Neuronal stem cell (in vitro differentiated cells): Measurements from ENCODE around the gene SDHB.

Experiments
- DNase-seq: peaks from one replicate; pipeline ENCODE4 v3.0.0-alpha.2; 2013; ENCODE audit warnings: low spot score
- H2AFZ ChIP-seq: one replicate; pipeline ENCODE4 v1.6.1; 2013; ENCODE audit warnings: mild to moderate bottlenecking, low read length, inconsistent platforms
- H2AK5ac ChIP-seq: 2 replicates; pipeline ENCODE4 v1.6.1; 2013; ENCODE audit warnings: low read depth, mild to moderate bottlenecking, inconsistent platforms, low read length, moderate library complexity, mixed read lengths
- H2BK120ac ChIP-seq: 2 replicates; pipeline ENCODE4 v1.6.1; 2013; ENCODE audit warnings: low read depth, mild to moderate bottlenecking, inconsistent platforms, low read length, moderate library complexity, mixed read lengths
- H2BK12ac ChIP-seq: one replicate; pipeline ENCODE4 v1.6.1; 2013; ENCODE audit warnings: low read length, inconsistent platforms
- H2BK15ac ChIP-seq: 2 replicates; pipeline ENCODE4 v1.6.1; 2013; ENCODE audit warnings: mild to moderate bottlenecking, low read length, inconsistent platforms, mixed read lengths
- H2BK5ac ChIP-seq: one replicate; pipeline ENCODE4 v1.6.1; 2013; ENCODE audit warnings: inconsistent platforms, mild to moderate bottlenecking, low read length, moderate library complexity
- H3K14ac ChIP-seq: one replicate; pipeline ENCODE4 v1.6.1; 2013; ENCODE audit warnings: low read length, inconsistent platforms
- H3K18ac ChIP-seq: 2 replicates; pipeline ENCODE4 v1.6.1; 2013; ENCODE audit warnings: low read length, inconsistent platforms
- H3K23ac ChIP-seq: 2 replicates; pipeline ENCODE4 v1.6.1; 2013; ENCODE audit warnings: low read depth, mild to moderate bottlenecking, mixed read lengths, low read length, inconsistent platforms; ENCODE audit not compliant: poor library complexity
- H3K27ac ChIP-seq: replicated peaks from 3 replicates; pipeline ENCODE4 v1.5.1; 2013; ENCODE audit warnings: low read length, inconsistent platforms
- H3K27me3 ChIP-seq, 3 experiments: 2 replicates each; pipeline ENCODE4 v1.6.1; 2013; ENCODE audit warnings: low read length in 3 of 3, mild to moderate bottlenecking in 2 of 3, inconsistent platforms in 1 of 3, low read depth in 1 of 3, mixed read lengths in 1 of 3, moderate library complexity in 1 of 3; ENCODE audit not compliant: control insufficient read depth in 3 of 3, insufficient read depth in 3 of 3
- H3K36me3 ChIP-seq, 2 donors: replicated peaks in 1 of 2; 2 replicates each; pipeline ENCODE4 v1.6.1; 2013; ENCODE audit warnings: low read length in 2 of 2; ENCODE audit not compliant: control insufficient read depth in 2 of 2, insufficient read depth in 2 of 2
- H3K4ac ChIP-seq: 2 replicates; pipeline ENCODE4 v1.6.1; 2013; ENCODE audit warnings: inconsistent platforms, mild to moderate bottlenecking, low read length, moderate library complexity
- H3K4me1 ChIP-seq, 2 donors: 1 replicate in 1 of 2; 2 replicates in 1 of 2; pipeline ENCODE4 v1.6.1; 2013; ENCODE audit warnings: low read length in 2 of 2, low read depth in 1 of 2; ENCODE audit not compliant: control insufficient read depth in 2 of 2, insufficient read depth in 1 of 2
- H3K4me2 ChIP-seq: one replicate; pipeline ENCODE4 v1.6.1; 2013; ENCODE audit warnings: mild to moderate bottlenecking, low read length, inconsistent platforms; ENCODE audit not compliant: insufficient read depth, poor library complexity, severe bottlenecking
- H3K4me3 ChIP-seq, 2 donors: 2 replicates each; pipeline ENCODE4 v1.5.1; 2013; ENCODE audit warnings: low read length in 2 of 2, mild to moderate bottlenecking in 2 of 2, inconsistent platforms in 1 of 2, moderate library complexity in 1 of 2
- H3K79me1 ChIP-seq: one replicate; pipeline ENCODE4 v1.6.1; 2013; ENCODE audit warnings: low read depth, mild to moderate bottlenecking, inconsistent platforms, low read length, moderate library complexity
- H3K9ac ChIP-seq: one replicate; pipeline ENCODE4 v1.6.1; 2013; ENCODE audit warnings: mild to moderate bottlenecking, low read depth, low read length, inconsistent platforms; ENCODE audit not compliant: poor library complexity
- H3K9me3 ChIP-seq, 2 donors: replicated peaks in 1 of 2; 2 replicates each; pipeline versions ENCODE3 to v1.6.1; 2013; ENCODE audit warnings: low read length in 2 of 2, mild to moderate bottlenecking in 2 of 2, inconsistent platforms in 1 of 2, low read depth in 1 of 2, mixed read lengths in 1 of 2, moderate library complexity in 1 of 2; ENCODE audit not compliant: control insufficient read depth in 2 of 2, insufficient read depth in 1 of 2
- H4K8ac ChIP-seq: one replicate; pipeline ENCODE4 v1.6.1; 2013; ENCODE audit warnings: low read depth, mild to moderate bottlenecking, inconsistent platforms, low read length, moderate library complexity
- H4K91ac ChIP-seq: one replicate; pipeline ENCODE4 v1.6.1; 2013; ENCODE audit warnings: low read length, low read depth, mild to moderate bottlenecking, inconsistent platforms; ENCODE audit not compliant: poor library complexity
- WGBS, 2 donors: extraction: QIAGEN DNeasy Blood & Tissue Kit; methylation state at CpG; one replicate each; pipeline ENCODE4 v1.1.7; 2013; ENCODE audit warnings: missing lambda C conversion rate in 2 of 2, mixed read lengths in 1 of 2; ENCODE audit not compliant: insufficient read length in 2 of 2, insufficient replicate concordance in 1 of 2; ENCODE audit errors: extremely low coverage in 2 of 2; 5-methylcytosine and 5-hydroxymethylcytosine counted together

Gene SDHB

GRCh38 chr1:17098446-17099317 lies 44.9 kb upstream of the SDHB start:
- no CpG with 5 or more reads among the region's 13 CpGs for WGBS, 2 donors
- no peak for DNase-seq

DNA sequence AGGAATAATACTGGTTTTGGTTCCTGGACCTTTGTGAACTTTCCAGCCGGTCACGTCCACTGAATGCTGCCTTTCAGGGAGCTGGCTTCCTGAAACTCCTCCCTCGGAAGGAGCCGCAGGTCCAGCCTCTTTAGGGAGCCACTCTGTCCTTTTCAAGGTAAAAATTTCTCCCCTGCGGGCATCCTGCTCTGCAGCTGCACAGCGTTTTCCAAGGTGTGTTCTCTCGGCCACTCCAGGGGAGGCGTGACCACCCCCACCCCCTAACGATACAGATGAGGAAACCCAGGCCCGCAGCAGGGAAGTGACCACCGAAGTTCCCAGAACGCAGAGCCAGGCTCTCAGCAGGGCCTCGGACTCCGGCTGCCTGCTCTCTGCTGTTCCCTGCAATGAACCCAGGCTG lies 44.0 kb upstream of the SDHB start:
- peaks cover 0 to 19% of the 10 kb centered on the region in 2 donors for H3K4me1 ChIP-seq
- no peak overlapping the region for H4K8ac ChIP-seq
- no peak overlapping the region for H3K14ac ChIP-seq
- no peak for DNase-seq
- peak overlapping the region; percentile 15 for H2AFZ ChIP-seq
- no peak overlapping the region for H3K4me3 ChIP-seq
- no peak overlapping the region for H2BK15ac ChIP-seq
- H3K4ac ChIP-seq: no peak overlapping the region
- no peak overlapping the region for H3K23ac ChIP-seq
- H3K27me3 ChIP-seq: peaks cover 0 to 47% (median 0%) of the 10 kb centered on the region in 3 experiments
- no peak overlapping the region for H3K9ac ChIP-seq
- no peak overlapping the region for H3K18ac ChIP-seq
- no peaks in the 10 kb centered on the region for H3K79me1 ChIP-seq
- H3K4me2 ChIP-seq: no peak overlapping the region
- H3K27ac ChIP-seq: no peak overlapping the region
- no peaks in the 10 kb centered on the region for H3K36me3 ChIP-seq
- no peak overlapping the region for H4K91ac ChIP-seq
- no peak overlapping the region for H2BK12ac ChIP-seq
- peaks cover 0 to 2% of the 10 kb centered on the region in 2 donors for H3K9me3 ChIP-seq
- H2BK5ac ChIP-seq: peak overlapping the region; percentile 47
- no CpG with 5 or more reads among the region's 14 CpGs for WGBS, 2 donors
- no peak overlapping the region for H2AK5ac ChIP-seq
- no peak overlapping the region for H2BK120ac ChIP-seq

More at GRCh38 chr1:17098446-17099317, 44.9 kb upstream of the SDHB start:
- Histone ChIP-seq H4K8ac (no peak overlapping the region), H2AK5ac (no peak overlapping the region), H3K27me3 (peaks cover 0 to 52% (median 0%) of the 10 kb centered on the region in 3 experiments), H4K91ac (no peak overlapping the region), H3K18ac (peak overlapping the region; percentile 31), H3K4me3 (no peak overlapping the region), H3K9ac (no peak overlapping the region), H2BK120ac (no peak overlapping the region), H3K4me1 (peaks cover 0 to 19% of the 10 kb centered on the region in 2 donors), H2AFZ (no peak overlapping the region), H3K9me3 (no peaks in the 10 kb centered on the region), H3K14ac (no peak overlapping the region), H2BK5ac (peak overlapping the region; percentile 7), H3K79me1 (no peaks in the 10 kb centered on the region), H3K4ac (no peak overlapping the region), H2BK15ac (no peak overlapping the region), H2BK12ac (no peak overlapping the region), H3K23ac (no peak overlapping the region), H3K27ac (no peak overlapping the region), H3K36me3 (no peaks in the 10 kb centered on the region), H3K4me2 (no peak overlapping the region)

- Histone ChIP-seq H2BK12ac (no peak overlapping the region), H2BK15ac (no peak overlapping the region), H3K9ac (no peak overlapping the region), H3K27me3 (peaks cover 0 to 47% (median 0%) of the 10 kb centered on the region in 3 experiments), H4K8ac (no peak overlapping the region), H3K36me3 (no peaks in the 10 kb centered on the region), H2BK120ac (no peak overlapping the region), H3K14ac (no peak overlapping the region), H3K18ac (peak overlapping the region; percentile 2), H2BK5ac (peak overlapping the region; percentile 47), H3K4me3 (no peak overlapping the region), H3K27ac (no peak overlapping the region), H3K4ac (no peak overlapping the region), H3K4me1 (peaks cover 0 to 19% of the 10 kb centered on the region in 2 donors), H2AK5ac (no peak overlapping the region), H3K9me3 (peaks cover 0 to 2% of the 10 kb centered on the region in 2 donors), H3K23ac (no peak overlapping the region), H2AFZ (no peak overlapping the region), H4K91ac (no peak overlapping the region), H3K4me2 (no peak overlapping the region), H3K79me1 (no peaks in the 10 kb centered on the region)
- DNase-seq: no peak
- WGBS, 2 donors: no CpG with 5 or more reads among the region's 8 CpGs
Measured at GRCh38 chr1:17097147-17097546, 43.3 kb upstream of the SDHB start.

DNA sequence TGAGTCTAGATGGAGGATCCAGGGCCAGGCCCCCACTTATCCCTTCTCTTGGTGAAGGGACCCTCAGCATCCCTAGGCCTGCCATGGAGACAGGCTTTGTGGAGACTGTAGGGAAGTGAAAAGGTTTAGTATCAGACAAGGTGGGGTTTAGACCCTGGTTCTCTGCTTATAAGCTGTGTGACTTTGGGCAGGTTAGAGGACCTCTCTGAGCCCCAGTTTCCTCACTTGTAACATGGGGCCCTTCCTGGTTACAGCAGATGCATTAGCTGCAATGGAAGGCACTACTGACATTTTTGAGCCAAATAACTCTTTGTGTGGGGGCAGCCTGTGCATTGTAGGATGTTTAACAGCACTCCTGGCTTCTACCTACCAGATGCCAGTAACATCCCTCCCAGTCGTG lies 42.8 kb upstream of the SDHB start:
- peaks cover 0 to 2% of the 10 kb centered on the region in 2 donors for H3K9me3 ChIP-seq
- no peak overlapping the region for H3K14ac ChIP-seq
- peaks cover 0 to 19% of the 10 kb centered on the region in 2 donors for H3K4me1 ChIP-seq
- H2AK5ac ChIP-seq: no peak overlapping the region
- H3K18ac ChIP-seq: no peak overlapping the region
- no peak overlapping the region for H3K27ac ChIP-seq
- H3K23ac ChIP-seq: no peak overlapping the region
- no peak overlapping the region for H4K91ac ChIP-seq
- H3K4me3 ChIP-seq: no peak overlapping the region
- H3K27me3 ChIP-seq: peaks cover 0 to 47% (median 0%) of the 10 kb centered on the region in 3 experiments
- H3K4ac ChIP-seq: no peak overlapping the region
- no peak overlapping the region for H3K4me2 ChIP-seq
- H3K36me3 ChIP-seq: no peaks in the 10 kb centered on the region
- no peak for DNase-seq
- H2BK5ac ChIP-seq: no peak overlapping the region
- no peak overlapping the region for H3K9ac ChIP-seq
- H2BK15ac ChIP-seq: no peak overlapping the region
- H2BK12ac ChIP-seq: no peak overlapping the region
- H2BK120ac ChIP-seq: no peak overlapping the region
- H2AFZ ChIP-seq: no peak overlapping the region
- no peak overlapping the region for H4K8ac ChIP-seq
- H3K79me1 ChIP-seq: no peaks in the 10 kb centered on the region
- no CpG with 5 or more reads among the region's 1 CpG for WGBS, 2 donors
